ENCODE measurements around the gene KNG1. TPM values are rescaled to one million over a fixed set of nuclear protein-coding genes. Genes with fewer than 3 reads are reported as not detected.
"Not testable (repeated sequence)": the region's sequence is repeated elsewhere in the genome, so short reads cannot be mapped to it uniquely, and the experiment has no call there.

Gene KNG1
- total and polyA plus RNA-seq, 4 experiments from 2014 or later: not detected

GRCh38 chr3:186708983-186709679 lies 8.0 kb upstream of the KNG1 start:
- peaks cover 8% of the 10 kb centered on the region for H3K4me1 ChIP-seq (ENCODE audit: insufficient read depth, low read length)
- intact Hi-C loops (cut with micrococcal nuclease): no loop called here
- no peak overlapping the region for H3K4me3 ChIP-seq (ENCODE audit: low read length in 2 of 2)
- Mint-ChIP-seq H3K27ac (no peak overlapping the region), H3K4me3 (no peak overlapping the region), H3K9me3 (peaks cover 0 to 3% (median 0%) of the 10 kb centered on the region in 8 donors), H3K36me3 (no peaks in the 10 kb centered on the region), H3K4me1 (peaks cover 7 to 9% (median 9%) of the 10 kb centered on the region in 4 donors), H3K27me3 (peaks cover 17 to 25% of the 10 kb centered on the region in 2 donors)
- DNase-seq: no peak
- H3K36me3 ChIP-seq (ENCODE audit: insufficient read depth, low read length): no peaks in the 10 kb centered on the region
- no peaks in the 10 kb centered on the region for H3K27me3 ChIP-seq (ENCODE audit: insufficient read depth, low read length)
- no peaks in the 10 kb centered on the region for H3K9me3 ChIP-seq (ENCODE audit: control insufficient read depth in 1 of 2, low read length in 2 of 2)
- ChIA-PET POLR2A (ENCODE audit: partially characterized antibody) (no interaction called here), CTCF (ENCODE audit: partially characterized antibody) (no interaction called here)
- H3K27ac ChIP-seq (ENCODE audit: low read depth, low read length): no peak overlapping the region

GRCh38 chr3:186710694-186711093 lies 6.5 kb upstream of the KNG1 start:
- CTCF ChIA-PET (ENCODE audit: partially characterized antibody); H3K4me3 Mint-ChIP-seq; intact Hi-C loops (cut with micrococcal nuclease); H3K4me1 ChIP-seq (ENCODE audit: insufficient read depth, low read length); DNase-seq; H3K27ac Mint-ChIP-seq; H3K27me3 ChIP-seq (ENCODE audit: insufficient read depth, low read length); H3K4me3 ChIP-seq (ENCODE audit: low read length in 2 of 2); H3K36me3 ChIP-seq (ENCODE audit: insufficient read depth, low read length); H3K9me3 Mint-ChIP-seq; H3K9me3 ChIP-seq (ENCODE audit: control insufficient read depth in 1 of 2, low read length in 2 of 2); H3K36me3 Mint-ChIP-seq; H3K27ac ChIP-seq (ENCODE audit: low read depth, low read length); POLR2A ChIA-PET (ENCODE audit: partially characterized antibody); H3K4me1 Mint-ChIP-seq: not testable (repeated sequence)
- H3K27me3 Mint-ChIP-seq: peaks cover 15 to 27% of the 10 kb centered on the region in 2 donors

GRCh38 chr3:186713499-186713898 lies 3.7 kb upstream of the KNG1 start:
- POLR2A ChIA-PET (ENCODE audit: partially characterized antibody): no interaction called here
- CTCF ChIA-PET (ENCODE audit: partially characterized antibody): no interaction called here
- H3K27ac Mint-ChIP-seq: no peak overlapping the region
- peaks cover 0 to 19% of the 10 kb centered on the region in 2 donors for H3K27me3 Mint-ChIP-seq
- no peaks in the 10 kb centered on the region for H3K27me3 ChIP-seq (ENCODE audit: insufficient read depth, low read length)
- no peak overlapping the region for H3K4me3 Mint-ChIP-seq
- H3K36me3 ChIP-seq (ENCODE audit: insufficient read depth, low read length): no peaks in the 10 kb centered on the region
- H3K9me3 ChIP-seq (ENCODE audit: control insufficient read depth in 1 of 2, low read length in 2 of 2): no peaks in the 10 kb centered on the region
- peaks cover 0 to 3% (median 0%) of the 10 kb centered on the region in 8 donors for H3K9me3 Mint-ChIP-seq
- H3K27ac ChIP-seq (ENCODE audit: low read depth, low read length): no peak overlapping the region
- DNase-seq: no peak
- no peaks in the 10 kb centered on the region for H3K36me3 Mint-ChIP-seq
- H3K4me3 ChIP-seq (ENCODE audit: low read length in 2 of 2): no peak overlapping the region
- no peaks in the 10 kb centered on the region for H3K4me1 Mint-ChIP-seq
- no peaks in the 10 kb centered on the region for H3K4me1 ChIP-seq (ENCODE audit: insufficient read depth, low read length)
- intact Hi-C loops (cut with micrococcal nuclease): no loop called here

GRCh38 chr3:186719945-186720739 lies 3.0 kb downstream of the KNG1 start:
- Mint-ChIP-seq H3K9me3 (peaks cover 0 to 2% (median 0%) of the 10 kb centered on the region in 8 donors), H3K4me1 (no peaks in the 10 kb centered on the region), H3K27ac (no peak overlapping the region), H3K4me3 (no peak overlapping the region), H3K27me3 (peaks cover under 1 to 2% of the 10 kb centered on the region in 2 donors), H3K36me3 (no peaks in the 10 kb centered on the region)
- no peaks in the 10 kb centered on the region for H3K27me3 ChIP-seq (ENCODE audit: insufficient read depth, low read length)
- ChIA-PET POLR2A (ENCODE audit: partially characterized antibody) (no interaction called here), CTCF (ENCODE audit: partially characterized antibody) (no interaction called here)
- no peak overlapping the region for H3K4me3 ChIP-seq (ENCODE audit: low read length in 2 of 2)
- H3K36me3 ChIP-seq (ENCODE audit: insufficient read depth, low read length): no peaks in the 10 kb centered on the region
- H3K4me1 ChIP-seq (ENCODE audit: insufficient read depth, low read length): no peaks in the 10 kb centered on the region
- intact Hi-C loops (cut with micrococcal nuclease): no loop called here
- DNase-seq: no peak
- H3K27ac ChIP-seq (ENCODE audit: low read depth, low read length): no peak overlapping the region
- H3K9me3 ChIP-seq (ENCODE audit: control insufficient read depth in 1 of 2, low read length in 2 of 2): no peaks in the 10 kb centered on the region

DNA sequence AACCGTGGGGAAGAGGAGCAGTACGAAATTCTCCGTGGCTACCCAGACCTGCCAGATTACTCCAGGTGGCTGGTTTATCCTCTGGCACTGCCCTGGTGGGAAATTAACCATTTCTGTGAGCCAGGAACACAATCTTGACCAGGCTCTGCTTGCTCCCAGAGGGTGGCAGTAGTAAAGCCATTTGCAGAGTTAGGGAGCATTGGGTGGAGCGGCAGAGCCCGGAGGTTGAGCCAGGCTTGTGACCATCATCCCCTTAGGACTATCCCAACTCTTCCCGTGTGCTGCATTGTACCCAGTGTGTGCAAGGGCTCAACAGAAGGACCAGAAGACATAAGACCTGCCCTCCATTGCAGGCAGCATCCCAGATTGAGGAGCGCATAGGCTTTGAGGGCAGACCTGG lies 5.3 kb downstream of the KNG1 start:
- H3K4me1 Mint-ChIP-seq: no peaks in the 10 kb centered on the region
- Histone ChIP-seq H3K4me1 (ENCODE audit: insufficient read depth, low read length) (no peaks in the 10 kb centered on the region), H3K36me3 (ENCODE audit: insufficient read depth, low read length) (no peaks in the 10 kb centered on the region), H3K27ac (ENCODE audit: low read depth, low read length) (no peak overlapping the region), H3K4me3 (ENCODE audit: low read length in 2 of 2) (no peak overlapping the region), H3K9me3 (ENCODE audit: control insufficient read depth in 1 of 2, low read length in 2 of 2) (no peaks in the 10 kb centered on the region), H3K27me3 (ENCODE audit: insufficient read depth, low read length) (no peaks in the 10 kb centered on the region)
- ChIA-PET CTCF (ENCODE audit: partially characterized antibody) (interaction anchor here (1.0 to 1.1 kb wide), 2 partner anchors 99 to 105 kb away, joined by 3 read pairs; no protein-coding TSS in a partner anchor), POLR2A (ENCODE audit: partially characterized antibody) (no interaction called here)
- H3K4me3 Mint-ChIP-seq: no peak overlapping the region
- no peak for DNase-seq
- H3K36me3 Mint-ChIP-seq: no peaks in the 10 kb centered on the region
- peaks cover 0 to 2% (median 0%) of the 10 kb centered on the region in 8 donors for H3K9me3 Mint-ChIP-seq
- intact Hi-C loops (cut with micrococcal nuclease): no loop called here
- H3K27me3 Mint-ChIP-seq: peaks cover 0 to 4% of the 10 kb centered on the region in 2 donors
- H3K27ac Mint-ChIP-seq: no peak overlapping the region

DNA sequence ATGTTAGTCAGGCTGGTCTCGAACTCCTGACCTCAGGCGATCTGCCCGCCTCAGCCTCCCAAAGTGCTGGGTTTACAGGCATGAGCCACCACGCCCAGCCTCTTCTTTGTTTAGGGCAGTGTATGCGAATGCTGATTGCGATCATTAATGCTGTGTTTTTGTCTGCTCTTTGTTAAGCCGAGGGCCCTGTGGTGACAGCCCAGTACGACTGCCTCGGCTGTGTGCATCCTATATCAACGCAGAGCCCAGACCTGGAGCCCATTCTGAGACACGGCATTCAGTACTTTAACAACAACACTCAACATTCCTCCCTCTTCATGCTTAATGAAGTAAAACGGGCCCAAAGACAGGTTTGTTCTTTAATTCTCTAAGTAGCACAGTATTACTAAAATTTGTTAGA lies 7.8 kb downstream of the KNG1 start:
- peaks cover 3% of the 10 kb centered on the region for H3K27me3 ChIP-seq (ENCODE audit: insufficient read depth, low read length)
- ChIA-PET CTCF (ENCODE audit: partially characterized antibody) (interaction anchor here (0.7 kb wide), 1 partner anchor 57 kb away, joined by 3 read pairs; no protein-coding TSS in a partner anchor), POLR2A (ENCODE audit: partially characterized antibody) (no interaction called here)
- H3K27ac ChIP-seq (ENCODE audit: low read depth, low read length): no peak overlapping the region
- H3K4me1 ChIP-seq (ENCODE audit: insufficient read depth, low read length): no peaks in the 10 kb centered on the region
- H3K4me1 Mint-ChIP-seq: no peaks in the 10 kb centered on the region
- no peak overlapping the region for H3K27ac Mint-ChIP-seq
- H3K36me3 ChIP-seq (ENCODE audit: insufficient read depth, low read length): no peaks in the 10 kb centered on the region
- no peaks in the 10 kb centered on the region for H3K9me3 Mint-ChIP-seq
- H3K36me3 Mint-ChIP-seq: no peaks in the 10 kb centered on the region
- H3K4me3 Mint-ChIP-seq: no peak overlapping the region
- intact Hi-C loops (cut with micrococcal nuclease): no loop called here
- DNase-seq: no peak
- H3K9me3 ChIP-seq (ENCODE audit: control insufficient read depth in 1 of 2, low read length in 2 of 2): no peaks in the 10 kb centered on the region
- H3K27me3 Mint-ChIP-seq: peaks cover 1 to 5% of the 10 kb centered on the region in 2 donors
- no peak overlapping the region for H3K4me3 ChIP-seq (ENCODE audit: low read length in 2 of 2)

DNA sequence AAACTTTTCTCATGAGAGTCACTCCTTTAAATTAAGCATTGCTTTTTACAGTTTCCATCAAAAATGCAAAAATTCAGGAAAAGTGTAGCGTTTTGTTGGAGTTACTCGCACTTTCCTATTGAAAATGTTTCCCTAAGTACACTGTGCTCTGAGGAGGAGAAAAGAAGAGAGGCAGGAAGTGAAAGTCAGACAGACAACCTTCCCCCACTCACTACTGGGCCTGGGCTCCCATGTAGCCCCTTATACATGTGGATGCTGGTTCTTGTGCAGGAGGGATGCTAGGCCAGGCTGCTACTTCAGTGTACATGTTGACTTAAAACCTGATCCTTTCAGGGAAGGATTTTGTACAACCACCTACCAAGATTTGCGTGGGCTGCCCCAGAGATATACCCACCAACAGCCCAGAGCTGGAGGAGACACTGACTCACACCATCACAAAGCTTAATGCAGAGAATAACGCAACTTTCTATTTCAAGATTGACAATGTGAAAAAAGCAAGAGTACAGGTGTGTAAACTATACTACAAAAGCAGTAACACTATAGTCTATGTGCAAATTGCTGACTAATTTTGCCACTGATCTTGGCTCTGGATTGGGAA lies 15.1 kb downstream of the KNG1 start:
- DNase-seq: no peak
- ChIA-PET CTCF (ENCODE audit: partially characterized antibody) (no interaction called here), POLR2A (ENCODE audit: partially characterized antibody) (no interaction called here)
- H3K4me1 Mint-ChIP-seq: no peaks in the 10 kb centered on the region
- no peak overlapping the region for H3K4me3 Mint-ChIP-seq
- H3K9me3 Mint-ChIP-seq: no peaks in the 10 kb centered on the region
- intact Hi-C loops (cut with micrococcal nuclease): no loop called here
- H3K36me3 Mint-ChIP-seq: no peaks in the 10 kb centered on the region
- H3K36me3 ChIP-seq (ENCODE audit: insufficient read depth, low read length): no peaks in the 10 kb centered on the region
- H3K27ac ChIP-seq (ENCODE audit: low read depth, low read length): no peak overlapping the region
- no peak overlapping the region for H3K4me3 ChIP-seq (ENCODE audit: low read length in 2 of 2)
- no peaks in the 10 kb centered on the region for H3K4me1 ChIP-seq (ENCODE audit: insufficient read depth, low read length)
- H3K9me3 ChIP-seq (ENCODE audit: control insufficient read depth in 1 of 2, low read length in 2 of 2): no peaks in the 10 kb centered on the region
- H3K27ac Mint-ChIP-seq: no peak overlapping the region
- H3K27me3 ChIP-seq (ENCODE audit: insufficient read depth, low read length): peaks cover 3% of the 10 kb centered on the region
- H3K27me3 Mint-ChIP-seq: peaks cover 1 to 2% of the 10 kb centered on the region in 2 donors

Measured in CD4-positive, alpha-beta memory T cell (primary cell).